ENCODE results near the gene CACNA1F. TPM values are rescaled to one million over a fixed set of nuclear protein-coding genes. Genes with fewer than 3 reads are reported as not detected.

Gene CACNA1F
- total and polyA plus RNA-seq, 9 of the 15 experiments (the other 6 are each of a cell fraction or from before 2014, with no cell fraction given) = under 0.01 to 0.41 (median 0.03) TPM; not detected in 3

GRCh38 chrX:49269010-49269766 lies 36.0 kb upstream of the CACNA1F start (continued):
- TF ChIP-seq MXD1 (CRISPR knock-in tag; IDR thresholded peaks at IDR 0.05; ENCODE audit: borderline replicate concordance, poor library complexity, severe bottlenecking) (no peak), DACH1 (IDR thresholded peaks at IDR 0.05; ENCODE audit: partially characterized antibody) (no peak), GABPB2 (CRISPR knock-in tag; conservative IDR thresholded peaks at IDR 0.05) (no peak), BCOR (IDR thresholded peaks at IDR 0.05) (no peak), CGGBP1 (CRISPR knock-in tag; IDR thresholded peaks at IDR 0.05) (no peak), GTF2A2 (tag; IDR thresholded peaks at IDR 0.05) (no peak), IRF2 (CRISPR knock-in tag; IDR thresholded peaks at IDR 0.05) (no peak), ZNF589 (CRISPR knock-in tag; IDR thresholded peaks at IDR 0.05; ENCODE audit: low read depth) (no peak), THAP12 (CRISPR knock-in tag; IDR thresholded peaks at IDR 0.05) (no peak), PBX2 (CRISPR knock-in tag; IDR thresholded peaks at IDR 0.05; ENCODE audit: low read depth) (no peak), PBX2 (tag; conservative IDR thresholded peaks at IDR 0.05; ENCODE audit: low read depth) (no peak), STAT5B (CRISPR knock-in tag; IDR thresholded peaks at IDR 0.05) (no peak), ZNF318 (IDR thresholded peaks at IDR 0.05; ENCODE audit: borderline replicate concordance in 1 of 2, low read depth in 1 of 2) (no peak)
